OCI-LY1 (cell line): ENCODE measurements around the gene OR5A2.

Source experiments
- H2AFZ ChIP-seq: fragments of 200-600 bp; sonication (generic), shearing (Covaris generic); 2 replicates; pipeline ENCODE4 v1.6.0; 2014; ENCODE audit warnings: antibody characterized with exemption, mild to moderate bottlenecking, low read length
- H3F3A ChIP-seq: fragments of 200-600 bp; sonication (generic), shearing (Covaris generic); 2 replicates; pipeline ENCODE4 v1.6.0; 2014; ENCODE audit warnings: mild to moderate bottlenecking, antibody characterized with exemption, low read length, moderate library complexity; ENCODE audit not compliant: insufficient read depth
- H3K27ac ChIP-seq: fragments of 200-600 bp; sonication (generic); 2 replicates; pipeline ENCODE4 v1.5.1; 2014; ENCODE audit warnings: low read length, mixed run types, mild to moderate bottlenecking, low read depth; ENCODE audit not compliant: poor library complexity, severe bottlenecking
- H3K27me3 ChIP-seq: fragments of 200-600 bp; sonication (generic); 2 replicates; pipeline ENCODE4 v1.6.0; 2014; ENCODE audit warnings: antibody characterized with exemption, mild to moderate bottlenecking, low read length, moderate library complexity; ENCODE audit not compliant: insufficient read depth
- H3K36me3 ChIP-seq: fragments of 200-600 bp; sonication (generic); 2 replicates; pipeline ENCODE4 v1.6.1; 2014; ENCODE audit warnings: mild to moderate bottlenecking, antibody characterized with exemption, low read length, moderate library complexity, mixed read lengths; ENCODE audit not compliant: insufficient read depth
- H3K4me1 ChIP-seq: fragments of 200-600 bp; sonication (generic); 2 replicates; pipeline ENCODE4 v1.5.1; 2014; ENCODE audit warnings: mild to moderate bottlenecking, low read length, moderate library complexity; ENCODE audit not compliant: insufficient read depth, severe bottlenecking
- H3K4me2 ChIP-seq: fragments of 200-600 bp; sonication (generic), shearing (Covaris generic); 2 replicates; pipeline ENCODE4 v1.6.1; 2014; ENCODE audit warnings: low read length
- H3K4me3 ChIP-seq: fragments of 200-600 bp; sonication (generic); 2 replicates; pipeline ENCODE4 v1.5.1; 2014; ENCODE audit warnings: low read length, low read depth, mild to moderate bottlenecking, mixed read lengths; ENCODE audit not compliant: poor library complexity, severe bottlenecking
- H3K79me2 ChIP-seq: fragments of 200-600 bp; shearing (Covaris generic); 2 replicates; pipeline ENCODE4 v1.6.1; 2016; ENCODE audit warnings: mixed run types, low read length, mixed read lengths; ENCODE audit not compliant: insufficient read depth
- H3K9ac ChIP-seq: fragments of 200-600 bp; sonication (generic), shearing (Covaris generic); 2 replicates; pipeline ENCODE4 v1.6.1; 2014; ENCODE audit warnings: mild to moderate bottlenecking, low read length, mixed read lengths
- H3K9me2 ChIP-seq: fragments of 200-600 bp; sonication (generic), shearing (Covaris generic); 2 replicates; pipeline ENCODE4 v1.6.1; 2014; ENCODE audit warnings: low read depth, mild to moderate bottlenecking, low read length, mixed read lengths
- H3K9me3 ChIP-seq: fragments of 200-600 bp; shearing (Covaris generic); 2 replicates; pipeline ENCODE4 v1.6.1; 2014; ENCODE audit warnings: low read length, mixed read lengths
- H4K20me1 ChIP-seq: fragments of 200-600 bp; sonication (generic), shearing (Covaris generic); 2 replicates; pipeline ENCODE4 v1.6.0; 2016; ENCODE audit warnings: mild to moderate bottlenecking, low read length; ENCODE audit not compliant: insufficient read depth
- EZH2 ChIP-seq: fragments of 200-600 bp; sonication (generic), shearing (Covaris generic); IDR thresholded peaks from 2 replicates; pipeline ENCODE4 v1.8.0; 2017; ENCODE audit warnings: borderline replicate concordance, mixed run types, mild to moderate bottlenecking, antibody characterized with exemption, low read length, moderate library complexity, mixed read lengths
- TF ChIP-seq, protein P1 (sequence below): fragments of 200-600 bp; sonication (generic), shearing (Covaris generic); IDR thresholded peaks from 2 replicates; pipeline ENCODE4 v1.5.1; 2017; ENCODE audit warnings: mild to moderate bottlenecking, antibody characterized with exemption, low read length, moderate library complexity, mixed read lengths

Gene OR5A2

DNA sequence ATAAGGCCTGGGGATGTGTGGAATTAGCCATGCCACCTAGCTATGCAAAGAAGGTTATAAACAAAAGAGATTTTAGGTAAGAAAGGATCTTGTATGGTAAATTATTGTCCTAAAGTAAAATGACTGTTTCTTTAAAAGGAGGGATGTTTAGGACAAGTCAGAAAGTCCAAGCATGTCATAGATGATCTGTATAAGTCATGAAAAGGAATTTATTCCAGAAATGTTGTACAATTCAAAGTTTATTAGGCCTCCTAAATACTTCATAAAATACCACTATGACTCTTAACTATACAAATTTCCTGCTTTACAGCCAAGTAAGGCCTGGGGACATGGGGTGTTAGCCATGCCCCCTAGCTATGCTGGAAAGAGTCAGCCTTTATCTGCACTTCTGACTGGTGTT lies 22.7 kb downstream of the OR5A2 start:
- Histone ChIP-seq H3K4me1 (no peaks in the 10 kb centered on the region), H3K4me3 (no peak overlapping the region), H3K27me3 (no peaks in the 10 kb centered on the region), H3K36me3 (no peaks in the 10 kb centered on the region), H3K27ac (no peak overlapping the region), H3K9ac (no peak overlapping the region), H3K9me3 (peaks cover 14% of the 10 kb centered on the region; the same call in 1 of the 2 replicates), H2AFZ (no peak overlapping the region), H3K4me2 (no peak overlapping the region), H3K9me2 (no peaks in the 10 kb centered on the region), H3F3A (no peaks in the 10 kb centered on the region), H4K20me1 (no peaks in the 10 kb centered on the region), H3K79me2 (no peaks in the 10 kb centered on the region)
- TF ChIP-seq, protein P1, sequence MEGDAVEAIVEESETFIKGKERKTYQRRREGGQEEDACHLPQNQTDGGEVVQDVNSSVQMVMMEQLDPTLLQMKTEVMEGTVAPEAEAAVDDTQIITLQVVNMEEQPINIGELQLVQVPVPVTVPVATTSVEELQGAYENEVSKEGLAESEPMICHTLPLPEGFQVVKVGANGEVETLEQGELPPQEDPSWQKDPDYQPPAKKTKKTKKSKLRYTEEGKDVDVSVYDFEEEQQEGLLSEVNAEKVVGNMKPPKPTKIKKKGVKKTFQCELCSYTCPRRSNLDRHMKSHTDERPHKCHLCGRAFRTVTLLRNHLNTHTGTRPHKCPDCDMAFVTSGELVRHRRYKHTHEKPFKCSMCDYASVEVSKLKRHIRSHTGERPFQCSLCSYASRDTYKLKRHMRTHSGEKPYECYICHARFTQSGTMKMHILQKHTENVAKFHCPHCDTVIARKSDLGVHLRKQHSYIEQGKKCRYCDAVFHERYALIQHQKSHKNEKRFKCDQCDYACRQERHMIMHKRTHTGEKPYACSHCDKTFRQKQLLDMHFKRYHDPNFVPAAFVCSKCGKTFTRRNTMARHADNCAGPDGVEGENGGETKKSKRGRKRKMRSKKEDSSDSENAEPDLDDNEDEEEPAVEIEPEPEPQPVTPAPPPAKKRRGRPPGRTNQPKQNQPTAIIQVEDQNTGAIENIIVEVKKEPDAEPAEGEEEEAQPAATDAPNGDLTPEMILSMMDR = no peak
- no peak for TF ChIP-seq EZH2

DNA sequence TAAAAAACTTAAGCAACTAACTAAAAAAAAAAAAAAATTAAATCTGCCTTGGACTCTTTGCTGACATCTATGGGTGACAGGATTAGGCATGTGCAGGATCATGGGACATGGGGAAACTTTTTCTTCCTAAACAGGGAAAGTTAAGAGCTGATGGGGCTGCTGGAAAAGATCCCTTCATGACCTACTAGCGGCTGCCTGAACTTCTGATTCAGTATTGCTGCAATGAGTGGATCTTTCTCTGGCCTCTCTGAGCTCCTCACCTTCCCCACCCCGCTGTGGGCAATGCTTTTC lies 25.0 kb downstream of the OR5A2 start:
- no peak overlapping the region for H3K9ac ChIP-seq
- H3K27ac ChIP-seq = no peak overlapping the region
- TF ChIP-seq, protein P1 = no peak
- TF ChIP-seq EZH2 = no peak
- no peaks in the 10 kb centered on the region for H3K36me3 ChIP-seq
- H2AFZ ChIP-seq = no peak overlapping the region
- H3K9me3 ChIP-seq = peaks cover 14% of the 10 kb centered on the region; the same call in 1 of the 2 replicates
- no peaks in the 10 kb centered on the region for H3F3A ChIP-seq
- no peak overlapping the region for H3K4me3 ChIP-seq
- no peaks in the 10 kb centered on the region for H3K9me2 ChIP-seq
- H3K4me1 ChIP-seq = no peaks in the 10 kb centered on the region
- H3K27me3 ChIP-seq = no peaks in the 10 kb centered on the region
- H4K20me1 ChIP-seq = no peaks in the 10 kb centered on the region
- no peak overlapping the region for H3K4me2 ChIP-seq
- no peaks in the 10 kb centered on the region for H3K79me2 ChIP-seq

DNA sequence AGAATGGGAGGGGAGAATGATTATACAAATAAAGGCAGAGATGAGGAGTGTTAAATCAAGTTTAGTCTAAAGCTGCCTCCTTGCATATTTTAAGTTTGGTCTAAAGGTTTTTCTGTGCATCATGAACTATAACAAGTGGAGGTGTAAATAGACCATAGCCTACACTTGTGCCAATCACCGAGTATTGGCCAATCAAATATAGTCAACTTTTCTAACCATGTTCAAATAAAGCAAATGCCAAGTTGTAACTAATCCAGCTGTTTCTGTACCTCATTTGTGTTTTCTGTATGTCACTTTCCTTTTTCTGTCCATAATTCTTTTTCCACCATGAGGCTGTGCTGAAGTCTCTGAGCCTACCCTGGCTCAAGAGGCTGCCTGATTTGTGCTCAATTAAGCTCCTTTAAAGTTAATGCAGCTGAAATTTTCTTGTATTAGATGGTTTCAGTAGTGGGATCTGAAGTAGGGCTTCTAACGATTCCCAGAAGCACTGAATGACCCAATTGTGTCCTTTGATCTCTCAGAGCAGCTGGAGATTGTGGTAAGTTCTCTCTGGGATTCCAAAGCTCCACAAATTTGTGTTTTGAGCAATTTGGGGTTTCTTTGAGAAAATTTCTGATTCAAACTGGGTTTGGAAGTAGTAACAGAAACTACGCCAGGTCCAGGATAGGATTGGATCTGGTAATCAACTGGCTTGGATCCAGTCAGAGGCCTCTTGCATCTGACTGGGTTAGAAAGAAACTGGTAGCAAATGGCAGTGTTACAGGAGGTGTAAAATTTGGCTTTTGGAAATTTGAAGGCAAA lies 25.6 kb downstream of the OR5A2 start:
- Histone ChIP-seq H3K27ac (no peak overlapping the region), H4K20me1 (no peaks in the 10 kb centered on the region), H3K4me3 (no peak overlapping the region), H3K9ac (no peak overlapping the region), H3K9me2 (no peaks in the 10 kb centered on the region), H3K27me3 (no peaks in the 10 kb centered on the region), H3F3A (no peaks in the 10 kb centered on the region), H3K79me2 (no peaks in the 10 kb centered on the region), H3K36me3 (no peaks in the 10 kb centered on the region), H2AFZ (no peak overlapping the region), H3K4me1 (no peaks in the 10 kb centered on the region), H3K9me3 (peaks cover 14% of the 10 kb centered on the region; the same call in 1 of the 2 replicates), H3K4me2 (no peak overlapping the region)
- TF ChIP-seq, protein P1 = no peak
- TF ChIP-seq EZH2 = no peak
